GM03348 (cell line): ENCODE results near the gene CMPK1.

ENCODE experiments used
- DNase-seq: peaks from one replicate; pipeline ENCODE4 v3.0.0; 2012; ENCODE audit warnings: low spot score

Gene CMPK1

GRCh38 chr1:47424336-47424982, 90.9 kb downstream of the CMPK1 start:
- peak; percentile 77 for DNase-seq
